GM23338 (cell line): ENCODE measurements around the gene SPACA7.
"Not testable (repeated sequence)": the region's sequence is repeated elsewhere in the genome, so short reads cannot be mapped to it uniquely, and the experiment has no call there.

Source experiments
- EZH2 ChIP-seq: fragments of 200-600 bp; sonication (generic); IDR thresholded peaks from one replicate; pipeline ENCODE4 v1.8.0; 2017; ENCODE audit warnings: antibody characterized with exemption, mild to moderate bottlenecking, low read depth; ENCODE audit not compliant: unreplicated experiment
- JUNB ChIP-seq: IDR thresholded peaks from one replicate; pipeline ENCODE4 v1.6.1; 2016; ENCODE audit warnings: antibody characterized with exemption; ENCODE audit not compliant: unreplicated experiment
- POLR2AphosphoS5 ChIP-seq: IDR thresholded peaks from 2 replicates; pipeline ENCODE4 v1.6.1; 2016; ENCODE audit warnings: antibody characterized with exemption, low read depth
- TF ChIP-seq, protein P1 (sequence below), 2 experiments: fragments of 200-600 bp in 1 of 2; sonication (generic) in 1 of 2; conservative IDR thresholded peaks; 2 replicates each; pipeline versions ENCODE4 v1.5.1 to v1.6.1; 2016 to 2017; ENCODE audit warnings: antibody characterized with exemption in 2 of 2, low read depth in 2 of 2, mild to moderate bottlenecking in 2 of 2, moderate library complexity in 1 of 2
- TF ChIP-seq, protein P2 (sequence below): IDR thresholded peaks from one replicate; pipeline ENCODE4 v1.6.1; 2018; ENCODE audit warnings: antibody characterized with exemption; ENCODE audit not compliant: unreplicated experiment
- TF ChIP-seq, protein P3 (sequence below): IDR thresholded peaks from 2 replicates; pipeline ENCODE4 v1.6.1; 2016; ENCODE audit warnings: antibody characterized with exemption

GRCh38 chr13:112433517-112433916, 57.4 kb downstream of the SPACA7 start:
- TF ChIP-seq, protein P1, sequence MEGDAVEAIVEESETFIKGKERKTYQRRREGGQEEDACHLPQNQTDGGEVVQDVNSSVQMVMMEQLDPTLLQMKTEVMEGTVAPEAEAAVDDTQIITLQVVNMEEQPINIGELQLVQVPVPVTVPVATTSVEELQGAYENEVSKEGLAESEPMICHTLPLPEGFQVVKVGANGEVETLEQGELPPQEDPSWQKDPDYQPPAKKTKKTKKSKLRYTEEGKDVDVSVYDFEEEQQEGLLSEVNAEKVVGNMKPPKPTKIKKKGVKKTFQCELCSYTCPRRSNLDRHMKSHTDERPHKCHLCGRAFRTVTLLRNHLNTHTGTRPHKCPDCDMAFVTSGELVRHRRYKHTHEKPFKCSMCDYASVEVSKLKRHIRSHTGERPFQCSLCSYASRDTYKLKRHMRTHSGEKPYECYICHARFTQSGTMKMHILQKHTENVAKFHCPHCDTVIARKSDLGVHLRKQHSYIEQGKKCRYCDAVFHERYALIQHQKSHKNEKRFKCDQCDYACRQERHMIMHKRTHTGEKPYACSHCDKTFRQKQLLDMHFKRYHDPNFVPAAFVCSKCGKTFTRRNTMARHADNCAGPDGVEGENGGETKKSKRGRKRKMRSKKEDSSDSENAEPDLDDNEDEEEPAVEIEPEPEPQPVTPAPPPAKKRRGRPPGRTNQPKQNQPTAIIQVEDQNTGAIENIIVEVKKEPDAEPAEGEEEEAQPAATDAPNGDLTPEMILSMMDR (conservative IDR thresholded peaks at IDR 0.05; ENCODE audit: low read depth in 2 of 2): not testable (repeated sequence)
- not testable (repeated sequence) for TF ChIP-seq POLR2AphosphoS5, EZH2, JUNB
- TF ChIP-seq, protein P2, sequence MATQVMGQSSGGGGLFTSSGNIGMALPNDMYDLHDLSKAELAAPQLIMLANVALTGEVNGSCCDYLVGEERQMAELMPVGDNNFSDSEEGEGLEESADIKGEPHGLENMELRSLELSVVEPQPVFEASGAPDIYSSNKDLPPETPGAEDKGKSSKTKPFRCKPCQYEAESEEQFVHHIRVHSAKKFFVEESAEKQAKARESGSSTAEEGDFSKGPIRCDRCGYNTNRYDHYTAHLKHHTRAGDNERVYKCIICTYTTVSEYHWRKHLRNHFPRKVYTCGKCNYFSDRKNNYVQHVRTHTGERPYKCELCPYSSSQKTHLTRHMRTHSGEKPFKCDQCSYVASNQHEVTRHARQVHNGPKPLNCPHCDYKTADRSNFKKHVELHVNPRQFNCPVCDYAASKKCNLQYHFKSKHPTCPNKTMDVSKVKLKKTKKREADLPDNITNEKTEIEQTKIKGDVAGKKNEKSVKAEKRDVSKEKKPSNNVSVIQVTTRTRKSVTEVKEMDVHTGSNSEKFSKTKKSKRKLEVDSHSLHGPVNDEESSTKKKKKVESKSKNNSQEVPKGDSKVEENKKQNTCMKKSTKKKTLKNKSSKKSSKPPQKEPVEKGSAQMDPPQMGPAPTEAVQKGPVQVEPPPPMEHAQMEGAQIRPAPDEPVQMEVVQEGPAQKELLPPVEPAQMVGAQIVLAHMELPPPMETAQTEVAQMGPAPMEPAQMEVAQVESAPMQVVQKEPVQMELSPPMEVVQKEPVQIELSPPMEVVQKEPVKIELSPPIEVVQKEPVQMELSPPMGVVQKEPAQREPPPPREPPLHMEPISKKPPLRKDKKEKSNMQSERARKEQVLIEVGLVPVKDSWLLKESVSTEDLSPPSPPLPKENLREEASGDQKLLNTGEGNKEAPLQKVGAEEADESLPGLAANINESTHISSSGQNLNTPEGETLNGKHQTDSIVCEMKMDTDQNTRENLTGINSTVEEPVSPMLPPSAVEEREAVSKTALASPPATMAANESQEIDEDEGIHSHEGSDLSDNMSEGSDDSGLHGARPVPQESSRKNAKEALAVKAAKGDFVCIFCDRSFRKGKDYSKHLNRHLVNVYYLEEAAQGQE: not testable (repeated sequence)
- TF ChIP-seq, protein P3, sequence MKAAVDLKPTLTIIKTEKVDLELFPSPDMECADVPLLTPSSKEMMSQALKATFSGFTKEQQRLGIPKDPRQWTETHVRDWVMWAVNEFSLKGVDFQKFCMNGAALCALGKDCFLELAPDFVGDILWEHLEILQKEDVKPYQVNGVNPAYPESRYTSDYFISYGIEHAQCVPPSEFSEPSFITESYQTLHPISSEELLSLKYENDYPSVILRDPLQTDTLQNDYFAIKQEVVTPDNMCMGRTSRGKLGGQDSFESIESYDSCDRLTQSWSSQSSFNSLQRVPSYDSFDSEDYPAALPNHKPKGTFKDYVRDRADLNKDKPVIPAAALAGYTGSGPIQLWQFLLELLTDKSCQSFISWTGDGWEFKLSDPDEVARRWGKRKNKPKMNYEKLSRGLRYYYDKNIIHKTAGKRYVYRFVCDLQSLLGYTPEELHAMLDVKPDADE: not testable (repeated sequence)
